ENCODE measurements around the gene CELF4. TPM values are rescaled to one million over a fixed set of nuclear protein-coding genes. Genes with fewer than 3 reads are reported as not detected.

CELF4 gene
- polyA plus RNA-seq, 1 experiment = not detected

DNA sequence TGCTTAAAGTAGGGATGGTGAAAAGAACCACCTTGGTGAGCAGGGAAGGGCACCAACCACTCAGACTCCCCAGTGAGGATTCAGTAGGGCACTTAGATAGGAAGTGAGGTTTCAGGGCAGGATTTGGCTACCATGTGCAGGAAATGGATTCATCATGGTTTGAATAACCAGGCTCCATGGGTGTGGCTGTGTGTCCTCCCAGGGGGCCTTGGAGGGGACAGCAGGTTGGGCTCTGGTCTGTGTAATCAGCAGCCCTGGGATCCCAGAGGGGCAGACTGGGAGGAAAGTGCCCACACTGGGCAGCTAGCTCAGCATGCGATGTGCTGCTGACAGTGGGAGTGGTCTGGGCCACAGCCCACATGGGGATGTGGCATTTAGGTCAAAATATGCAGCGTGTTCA is 224.6 kb downstream of the CELF4 start:
- CTCF ChIA-PET = interaction anchor here (1.7 kb wide), 1 partner anchor 399 kb away, joined by 4 read pairs; no protein-coding TSS in a partner anchor
- H3K9me3 ChIP-seq (ENCODE audit: control insufficient read depth, insufficient read depth, low read length) = no peaks in the 10 kb centered on the region
- no peak for TF ChIP-seq CTCF (IDR thresholded peaks at IDR 0.05; ENCODE audit: low read depth, low read length)
- no peak overlapping the region for H3K4me3 ChIP-seq (ENCODE audit: low read depth, low read length)
- H3K27ac ChIP-seq (ENCODE audit: low read depth, low read length) = no peak overlapping the region
- no peak for DNase-seq (ENCODE audit: low read depth, low spot score)
- peaks cover 8% of the 10 kb centered on the region for H3K27me3 ChIP-seq (ENCODE audit: control insufficient read depth, insufficient read depth, low read length)
- POLR2A ChIA-PET = no interaction called here

DNA sequence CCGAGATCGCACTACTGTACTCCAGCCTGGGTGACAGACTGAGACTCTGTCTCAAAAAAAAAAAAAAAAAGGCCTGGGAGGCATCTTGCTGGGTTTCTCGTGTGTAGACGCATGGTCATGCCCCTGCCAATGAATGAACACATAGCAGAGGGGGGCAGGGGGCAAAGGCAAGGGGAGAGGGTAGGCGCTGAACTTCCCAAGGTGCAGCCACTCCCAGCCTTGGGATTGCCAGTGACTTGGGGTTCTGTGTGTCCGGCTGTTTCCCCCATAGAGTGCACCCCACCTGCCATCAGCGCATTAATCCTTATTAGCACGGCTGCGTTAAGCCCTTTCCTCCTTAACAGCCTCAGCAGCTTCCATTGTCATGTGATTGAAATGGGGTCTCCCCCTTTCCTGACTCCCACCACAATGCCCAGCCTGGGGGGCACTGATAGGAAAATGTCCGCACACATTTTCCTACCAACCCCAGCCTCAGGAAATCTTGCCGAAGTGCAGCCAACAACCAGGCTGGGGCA is 225.8 kb downstream of the CELF4 start:
- Histone ChIP-seq H3K4me3 (ENCODE audit: low read depth, low read length) (no peak overlapping the region), H3K9me3 (ENCODE audit: control insufficient read depth, insufficient read depth, low read length) (no peaks in the 10 kb centered on the region), H3K27ac (ENCODE audit: low read depth, low read length) (no peak overlapping the region), H3K27me3 (ENCODE audit: control insufficient read depth, insufficient read depth, low read length) (peaks cover 8% of the 10 kb centered on the region)
- no peak for TF ChIP-seq CTCF (IDR thresholded peaks at IDR 0.05; ENCODE audit: low read depth, low read length)
- DNase-seq (ENCODE audit: low read depth, low spot score) = no peak
- ChIA-PET CTCF (interaction anchor here (1.1 to 1.2 kb wide), 2 partner anchors 16 to 198 kb away, joined by 3 read pairs; no protein-coding TSS in a partner anchor), POLR2A (no interaction called here)

DNA sequence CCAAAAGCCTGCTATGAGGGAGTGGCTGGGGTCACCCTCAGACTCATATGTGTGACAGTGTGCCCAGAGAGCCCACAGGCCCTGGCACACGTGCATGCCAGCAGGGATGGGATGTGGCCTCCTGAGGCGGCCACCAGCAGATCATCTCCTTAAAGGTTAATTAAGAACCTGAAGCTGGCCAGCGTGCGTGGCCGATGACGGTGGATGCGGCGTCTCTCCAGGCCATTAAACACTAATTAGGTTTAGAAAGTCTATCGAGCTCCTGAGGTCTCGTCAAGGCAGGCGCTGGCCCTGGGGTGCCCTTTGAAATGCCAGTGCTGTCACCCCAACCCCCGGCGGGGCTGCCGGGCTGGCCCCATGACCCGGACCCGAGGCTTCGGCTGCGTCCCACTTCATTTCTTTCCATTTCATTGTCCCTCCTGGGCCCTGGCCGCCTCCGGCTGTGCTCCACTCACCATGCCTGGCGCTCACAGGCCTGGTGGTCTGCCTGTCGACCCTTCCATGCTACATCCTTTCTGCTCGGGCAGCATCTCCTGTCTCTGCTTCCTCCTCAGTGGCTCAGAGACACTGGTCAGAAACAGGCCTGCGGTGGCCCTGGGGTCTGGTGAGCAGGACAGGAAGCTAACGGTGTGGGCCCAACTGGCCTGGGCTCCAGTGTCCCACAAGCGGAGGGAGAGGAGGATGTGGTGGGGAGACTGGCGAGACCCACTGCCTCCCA is 228.9 kb downstream of the CELF4 start:
- Histone ChIP-seq H3K4me3 (ENCODE audit: low read depth, low read length) (no peak overlapping the region), H3K27ac (ENCODE audit: low read depth, low read length) (no peak overlapping the region), H3K27me3 (ENCODE audit: control insufficient read depth, insufficient read depth, low read length) (peaks cover 4% of the 10 kb centered on the region), H3K9me3 (ENCODE audit: control insufficient read depth, insufficient read depth, low read length) (no peaks in the 10 kb centered on the region)
- ChIA-PET POLR2A (no interaction called here), CTCF (no interaction called here)
- DNase-seq (ENCODE audit: low read depth, low spot score) = no peak
- no peak for TF ChIP-seq CTCF (IDR thresholded peaks at IDR 0.05; ENCODE audit: low read depth, low read length)

DNA sequence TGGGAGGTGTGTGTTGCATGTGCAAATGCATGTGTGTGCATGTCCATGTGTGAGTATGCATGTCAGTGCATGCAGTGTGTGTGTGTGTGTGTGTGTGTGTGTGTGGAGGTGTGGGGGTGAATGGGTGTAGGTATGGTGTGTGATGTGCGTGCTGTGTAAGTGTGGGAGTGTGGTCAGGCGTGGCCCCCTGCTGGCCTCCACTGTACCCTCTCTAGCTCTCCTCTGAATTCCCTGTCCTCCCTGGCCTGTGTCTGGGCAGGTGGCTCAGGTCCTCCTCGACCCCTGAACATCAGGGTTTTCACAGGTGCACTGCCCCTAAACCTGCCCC is 230.2 kb downstream of the CELF4 start:
- ChIA-PET POLR2A (no interaction called here), CTCF (interaction anchor here (1.3 kb wide), 1 partner anchor 8 kb away, joined by 4 read pairs; no protein-coding TSS in a partner anchor)
- Histone ChIP-seq H3K9me3 (ENCODE audit: control insufficient read depth, insufficient read depth, low read length) (no peaks in the 10 kb centered on the region), H3K4me3 (ENCODE audit: low read depth, low read length) (no peak overlapping the region), H3K27me3 (ENCODE audit: control insufficient read depth, insufficient read depth, low read length) (peaks cover 4% of the 10 kb centered on the region), H3K27ac (ENCODE audit: low read depth, low read length) (no peak overlapping the region)
- TF ChIP-seq CTCF (IDR thresholded peaks at IDR 0.05; ENCODE audit: low read depth, low read length) = peak; percentile 29
- no peak for DNase-seq (ENCODE audit: low read depth, low spot score)

GRCh38 chr18:37334631-37335408 is 230.8 kb downstream of the CELF4 start:
- no peak for DNase-seq (ENCODE audit: low read depth, low spot score)
- ChIA-PET POLR2A (no interaction called here), CTCF (interaction anchor here (1.1 to 1.3 kb wide), 2 partner anchors 9 to 392 kb away, joined by 3 to 4 read pairs; no protein-coding TSS in a partner anchor)
- Histone ChIP-seq H3K4me3 (ENCODE audit: low read depth, low read length) (no peak overlapping the region), H3K27ac (ENCODE audit: low read depth, low read length) (no peak overlapping the region), H3K9me3 (ENCODE audit: control insufficient read depth, insufficient read depth, low read length) (no peaks in the 10 kb centered on the region), H3K27me3 (ENCODE audit: control insufficient read depth, insufficient read depth, low read length) (no peaks in the 10 kb centered on the region)
- no peak for TF ChIP-seq CTCF (IDR thresholded peaks at IDR 0.05; ENCODE audit: low read depth, low read length)

Data from AG04450 (cell line).